GM19463 (cell line): Measurements from ENCODE around the gene KANK4.
A peak's percentile ranks its signal among the peaks of the same experiment; 100 is the strongest.

Experiments used
- ATAC-seq: cut with Tn5 transposase; IDR thresholded peaks from one replicate; pipeline ENCODE4 v1.9.1; 2021; ENCODE audit warnings: mild to moderate bottlenecking, moderate library complexity; ENCODE audit not compliant: unreplicated experiment

KANK4 gene

GRCh38 chr1:62213075-62213914 lies 105.9 kb downstream of the KANK4 start:
- ATAC-seq: no peak

- no peak for ATAC-seq
Measured at GRCh38 chr1:62212411-62212810, 106.8 kb downstream of the KANK4 start.

GRCh38 chr1:62210960-62211359 lies 108.3 kb downstream of the KANK4 start:
- ATAC-seq: no peak

- no peak for ATAC-seq
Measured at GRCh38 chr1:62209931-62210595, 109.2 kb downstream of the KANK4 start.

GRCh38 chr1:62208970-62209369 lies 110.3 kb downstream of the KANK4 start:
- ATAC-seq: no peak

- no peak for ATAC-seq
Measured at GRCh38 chr1:62208087-62208486, 111.1 kb downstream of the KANK4 start.

GRCh38 chr1:62207187-62207586 lies 112.0 kb downstream of the KANK4 start:
- ATAC-seq: no peak

- no peak for ATAC-seq
Measured at GRCh38 chr1:62198781-62199125, 120.5 kb downstream of the KANK4 start.

- no peak for ATAC-seq
Measured at GRCh38 chr1:62198069-62198780, 121.0 kb downstream of the KANK4 start.

- ATAC-seq: no peak
Measured at GRCh38 chr1:62196086-62196690, 123.0 kb downstream of the KANK4 start.

GRCh38 chr1:62194651-62195544 lies 124.3 kb downstream of the KANK4 start, which contains the start of gene L1TD1:
Gene L1TD1, plus strand, starts transcription at chr1:62194849. Its CDS starts 11,780 bp downstream, at chr1:62206629.
- peak; percentile 60 for ATAC-seq

GRCh38 chr1:62188111-62188510 lies 131.1 kb downstream of the KANK4 start:
- ATAC-seq: no peak

GRCh38 chr1:62187548-62187947 lies 131.7 kb downstream of the KANK4 start:
- ATAC-seq: no peak
